Stimulated activated CD4-positive, alpha-beta T cell treated with anti-CD3 and anti-CD28 coated beads, Interleukin-12 subunit alpha, Interleukin-12 subunit beta, amount 100 ng/mL, for 4 hours (primary cell): ENCODE measurements around the gene RBM38.
"Not testable (repeated sequence)": the region's sequence is repeated elsewhere in the genome, so short reads cannot be mapped to it uniquely, and the experiment has no call there.

ENCODE experiments used
- DNase-seq: peaks from one replicate; pipeline ENCODE4 v3.0.0-alpha.2; 2020

RBM38 gene

DNA sequence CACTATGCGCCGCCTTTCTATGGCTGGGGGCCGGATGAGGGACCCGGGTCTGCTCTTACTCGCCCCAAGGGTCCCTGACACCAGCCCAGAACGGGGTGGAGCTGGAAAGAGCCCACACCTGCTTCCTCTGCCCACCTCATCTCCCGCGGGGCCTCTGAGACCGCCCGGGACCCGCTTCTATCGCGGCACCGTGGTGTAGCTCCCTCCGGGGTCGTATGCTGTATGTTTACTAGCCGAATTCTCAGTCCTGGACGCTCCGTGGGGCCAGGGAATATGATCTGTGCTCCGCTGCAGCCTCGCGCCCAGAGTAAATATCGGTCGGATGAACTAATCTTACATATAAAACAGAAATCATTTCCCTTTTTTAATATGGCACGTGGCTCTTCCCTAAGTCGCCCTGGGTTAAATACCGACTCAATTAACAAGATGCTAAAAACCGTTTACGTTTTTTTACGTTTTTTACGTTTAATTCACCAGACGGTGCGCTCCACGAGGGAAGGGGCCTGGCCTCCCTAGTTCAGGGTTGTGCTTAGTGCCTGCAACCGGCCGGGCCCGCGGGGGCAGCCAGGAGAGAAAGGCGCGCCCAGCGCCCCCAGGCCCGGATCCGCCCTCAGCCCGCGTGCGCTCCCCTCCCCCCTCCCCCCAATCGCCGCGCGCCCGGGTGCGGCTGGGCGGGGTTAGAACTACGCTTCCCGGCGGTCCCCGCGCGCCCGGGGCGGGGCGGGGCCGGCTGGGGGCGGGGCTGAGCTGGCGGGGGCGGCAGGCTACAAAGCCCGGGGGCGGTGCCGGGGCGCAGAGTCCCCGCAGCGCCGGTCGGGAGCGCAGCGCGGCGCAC is at the start of gene RBM38:
Gene RBM38 (plus strand): TSS at position 793 of the 835 bp plus-strand sequence. CDS start 186 bp downstream, outside the sequence.
- DNase-seq, result peak; percentile 83

DNA sequence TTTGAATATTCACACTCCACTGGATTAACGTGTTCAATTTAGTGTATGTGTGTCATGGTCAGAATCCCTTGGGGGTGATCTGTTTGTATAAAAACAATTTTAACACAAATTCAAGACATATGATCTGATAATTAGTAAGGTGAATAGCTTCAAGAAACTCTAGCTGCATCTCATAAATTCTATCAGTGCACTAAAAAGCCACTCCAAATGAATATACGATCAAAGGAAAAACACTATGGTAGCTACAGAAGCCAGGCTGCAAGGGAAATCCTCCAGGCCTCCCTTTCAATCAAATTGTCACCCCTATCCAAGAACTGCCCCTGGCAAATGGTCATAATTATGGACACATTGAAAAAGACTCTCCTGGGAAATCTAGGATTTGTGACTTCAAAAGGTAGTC is 49.5 kb upstream of the RBM38 start:
- DNase-seq, result no peak

- no peak for DNase-seq
Observed at GRCh38 chr20:57342829-57343228, 48.4 kb upstream of the RBM38 start.

- DNase-seq, result peak; percentile 66
Observed at GRCh38 chr20:57346477-57346876, 44.7 kb upstream of the RBM38 start.

DNA sequence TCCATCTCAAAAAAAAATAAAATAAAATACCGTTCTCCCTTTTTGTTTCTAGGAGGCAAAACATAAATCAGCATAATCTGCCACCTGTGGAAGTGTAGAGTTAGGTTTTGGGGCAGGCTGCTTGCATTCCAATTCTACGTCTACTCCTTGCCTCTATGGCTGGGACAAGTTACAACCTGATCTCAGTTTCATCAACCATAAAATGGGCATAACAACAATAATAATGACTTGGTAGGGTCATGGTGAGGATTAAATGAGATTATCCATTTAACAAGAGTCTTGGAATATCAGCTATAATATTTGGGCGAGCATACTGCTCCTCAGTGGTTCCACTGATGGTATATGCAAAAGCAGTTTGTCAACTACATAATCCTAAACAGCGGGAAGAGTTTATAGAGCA is 43.8 kb upstream of the RBM38 start:
- no peak for DNase-seq

GRCh38 chr20:57348200-57348921 is 42.8 kb upstream of the RBM38 start:
- DNase-seq, result not testable (repeated sequence)

GRCh38 chr20:57348922-57349574 is 42.1 kb upstream of the RBM38 start:
- not testable (repeated sequence) for DNase-seq

DNA sequence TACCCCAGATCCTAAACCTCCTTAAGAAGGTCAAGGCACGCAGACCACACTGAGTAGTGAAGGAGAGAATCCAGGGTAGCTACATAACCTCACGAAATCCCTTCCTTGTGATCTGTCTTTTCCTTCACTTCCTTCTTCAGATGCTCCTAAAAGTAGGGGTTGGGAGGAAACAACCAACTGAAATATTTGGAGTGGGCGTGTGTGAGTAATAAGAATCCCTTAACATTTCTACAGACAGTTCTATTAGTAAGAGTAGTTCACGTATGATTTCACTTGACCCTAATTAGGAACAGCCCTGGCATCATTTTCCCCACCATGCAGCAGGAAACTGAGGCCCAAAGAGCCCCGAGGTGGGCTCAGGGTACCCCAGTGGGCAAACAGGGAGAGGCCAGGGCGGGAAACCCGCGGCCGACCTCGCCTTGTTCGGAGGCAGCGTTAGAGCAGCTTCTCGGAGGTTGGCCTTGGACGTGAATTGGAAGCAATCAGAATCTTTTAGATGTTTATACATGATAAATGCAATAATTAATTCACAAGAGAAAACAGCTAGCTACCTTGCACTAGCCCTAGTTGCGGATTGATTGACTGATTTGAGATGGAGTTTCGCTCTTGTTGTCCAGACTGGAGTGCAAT is 41.0 kb upstream of the RBM38 start:
- DNase-seq, result no peak

- DNase-seq, result not testable (repeated sequence)
Observed at GRCh38 chr20:57350726-57351041, 40.5 kb upstream of the RBM38 start.

GRCh38 chr20:57351042-57351783 is 40.0 kb upstream of the RBM38 start, which contains the start of gene RAE1:
RAE1 (plus strand) TSS chr20:57351255; CDS start chr20:57354039, 2,784 bp downstream.
- DNase-seq, result peak; percentile 87

- DNase-seq, result no peak
Observed at GRCh38 chr20:57352305-57352704, 38.9 kb upstream of the RBM38 start.

DNA sequence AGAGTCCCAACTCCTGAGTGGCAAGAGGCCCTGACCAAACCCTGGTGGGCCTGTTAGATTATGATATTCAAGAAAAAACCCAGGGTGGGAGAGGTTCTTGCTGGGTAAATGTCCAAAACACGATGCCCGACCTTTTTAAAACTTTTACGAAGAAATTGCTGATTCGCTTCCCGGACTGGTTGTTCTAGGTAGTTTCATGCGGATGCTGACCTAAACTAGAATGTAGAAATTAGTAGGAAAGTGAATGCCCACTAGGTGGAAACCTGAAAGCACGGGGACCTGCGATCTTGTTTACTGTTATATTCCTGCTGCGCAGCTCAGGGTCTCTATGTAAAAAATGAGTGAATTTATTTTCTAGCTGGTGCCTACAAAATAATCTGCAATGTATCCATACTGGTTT is 37.8 kb upstream of the RBM38 start:
- no peak for DNase-seq

GRCh38 chr20:57361517-57361916 is 29.7 kb upstream of the RBM38 start:
- DNase-seq, result no peak

GRCh38 chr20:57364451-57364850 is 26.7 kb upstream of the RBM38 start:
- no peak for DNase-seq

DNA sequence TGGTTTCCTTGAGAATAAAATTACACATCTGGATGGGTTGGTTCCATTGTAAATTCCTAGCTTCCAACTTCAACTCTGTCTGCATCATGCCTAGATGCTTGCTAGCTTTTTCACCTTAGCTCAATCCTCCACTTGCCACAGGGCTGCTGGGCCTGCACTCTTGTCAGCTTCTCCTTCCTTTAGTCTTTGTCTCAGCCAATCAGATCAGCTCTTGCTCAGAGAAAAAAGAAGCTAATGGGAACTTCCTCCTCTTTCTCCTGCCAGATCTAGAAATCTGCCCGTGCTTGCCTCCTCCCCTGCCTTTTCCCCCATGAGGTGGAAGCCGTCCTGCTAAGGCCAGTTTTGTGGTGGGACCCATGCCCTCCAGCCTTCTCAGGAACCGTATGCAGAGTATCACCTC is 21.6 kb upstream of the RBM38 start:
- no peak for DNase-seq

- DNase-seq, result no peak
Observed at GRCh38 chr20:57370316-57370715, 20.9 kb upstream of the RBM38 start.

DNA sequence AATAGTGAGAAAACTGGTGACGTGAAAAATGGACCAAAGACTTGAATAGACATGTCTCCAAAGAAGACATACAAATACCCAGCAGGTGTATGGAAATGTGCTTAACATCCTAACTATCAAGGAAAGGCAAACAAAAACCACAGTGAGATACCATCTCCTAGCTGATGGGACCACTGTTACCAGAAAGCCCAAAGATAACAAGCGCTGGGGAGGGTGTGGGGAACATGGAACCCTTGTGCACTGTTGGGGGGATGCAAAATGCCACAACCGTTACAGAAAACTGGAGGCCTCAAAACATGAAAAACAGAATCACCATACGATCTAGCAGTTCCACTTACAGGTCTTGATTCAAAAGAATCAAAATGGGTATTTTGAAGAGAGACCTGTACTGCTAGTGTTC is 19.8 kb upstream of the RBM38 start:
- DNase-seq, result no peak

DNA sequence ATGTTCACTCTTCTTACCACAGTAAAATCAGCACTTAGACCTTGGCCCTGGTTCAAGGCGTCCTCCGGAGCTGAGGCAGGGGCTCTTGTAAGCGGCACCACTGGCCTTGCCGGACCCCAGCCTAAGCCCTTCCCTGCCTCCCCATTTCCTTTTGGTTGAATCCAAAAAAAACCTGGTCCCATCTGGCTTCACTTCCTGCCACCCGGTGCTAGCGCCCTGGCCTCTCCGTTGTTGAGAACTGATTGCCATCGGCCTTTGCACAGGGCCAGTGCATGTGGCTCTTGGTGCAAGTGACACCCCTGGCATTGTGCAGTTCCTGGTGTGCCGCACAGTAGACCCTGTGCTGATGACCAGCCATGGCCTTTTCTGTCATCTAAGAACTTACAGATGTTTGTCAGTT is 19.0 kb upstream of the RBM38 start:
- no peak for DNase-seq

- no peak for DNase-seq
Observed at GRCh38 chr20:57372581-57373350, 18.4 kb upstream of the RBM38 start.

GRCh38 chr20:57374343-57374930 is 16.8 kb upstream of the RBM38 start:
- DNase-seq, result no peak

DNA sequence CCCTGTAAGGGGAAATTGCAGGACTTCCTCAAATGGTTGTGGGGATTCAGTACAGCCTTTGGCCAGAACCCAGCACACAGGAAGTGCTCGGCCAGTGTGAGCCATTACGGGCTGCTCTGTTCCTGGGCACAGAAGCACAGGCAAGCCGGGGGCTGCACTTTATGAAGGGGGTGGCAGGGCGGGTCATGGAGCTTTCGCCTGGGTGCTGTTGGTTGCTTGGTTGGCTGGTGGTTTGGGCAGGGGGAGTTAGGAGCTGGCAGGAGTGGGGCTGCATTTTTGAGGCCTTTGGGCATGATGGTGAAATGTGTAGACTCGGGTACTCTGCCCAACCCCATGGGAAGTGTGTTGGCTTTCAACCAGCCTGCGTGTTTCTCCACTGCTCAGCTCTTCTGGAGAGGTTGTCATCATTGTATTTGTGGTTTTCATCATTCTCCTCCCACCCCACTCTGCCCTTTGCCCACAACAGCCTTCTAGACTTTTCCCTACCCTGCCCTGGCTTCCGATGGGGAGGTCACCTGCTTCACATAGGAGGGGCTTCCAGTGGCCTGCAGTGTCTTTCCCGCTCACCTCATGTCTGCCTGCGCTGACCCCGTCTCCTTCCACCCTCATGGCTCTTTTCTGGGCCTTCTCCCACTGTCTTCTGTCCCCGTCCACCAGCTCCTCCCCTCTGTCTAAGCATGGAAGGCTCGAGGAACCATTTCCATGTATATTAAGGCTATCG is 16.1 kb upstream of the RBM38 start:
- DNase-seq, result no peak
